PFSK-1 (cell line): Measurements from ENCODE around the gene LRRC63.

Experiments
- POLR2AphosphoS5 ChIP-seq: IDR thresholded peaks from 2 replicates; pipeline ENCODE4 v1.6.1; 2012; ENCODE audit warnings: low read depth, mild to moderate bottlenecking, control low read depth, low read length, moderate library complexity
- TAF1 ChIP-seq: IDR thresholded peaks from 2 replicates; pipeline ENCODE4 v1.6.1; 2012; ENCODE audit warnings: low read length, control low read depth, borderline replicate concordance; ENCODE audit not compliant: insufficient read depth
- TF ChIP-seq, protein P1 (sequence below), 2 experiments: IDR thresholded peaks; 2 replicates each; pipeline versions ENCODE4 v1.6.1 to v1.8.0; 2011 to 2012; ENCODE audit warnings: low read depth in 2 of 2, low read length in 2 of 2, control low read depth in 1 of 2, inconsistent platforms in 1 of 2, mild to moderate bottlenecking in 1 of 2, moderate library complexity in 1 of 2; ENCODE audit not compliant: insufficient read depth in 1 of 2

- TF ChIP-seq POLR2AphosphoS5 (no peak), TAF1 (no peak)
- TF ChIP-seq, protein P1, sequence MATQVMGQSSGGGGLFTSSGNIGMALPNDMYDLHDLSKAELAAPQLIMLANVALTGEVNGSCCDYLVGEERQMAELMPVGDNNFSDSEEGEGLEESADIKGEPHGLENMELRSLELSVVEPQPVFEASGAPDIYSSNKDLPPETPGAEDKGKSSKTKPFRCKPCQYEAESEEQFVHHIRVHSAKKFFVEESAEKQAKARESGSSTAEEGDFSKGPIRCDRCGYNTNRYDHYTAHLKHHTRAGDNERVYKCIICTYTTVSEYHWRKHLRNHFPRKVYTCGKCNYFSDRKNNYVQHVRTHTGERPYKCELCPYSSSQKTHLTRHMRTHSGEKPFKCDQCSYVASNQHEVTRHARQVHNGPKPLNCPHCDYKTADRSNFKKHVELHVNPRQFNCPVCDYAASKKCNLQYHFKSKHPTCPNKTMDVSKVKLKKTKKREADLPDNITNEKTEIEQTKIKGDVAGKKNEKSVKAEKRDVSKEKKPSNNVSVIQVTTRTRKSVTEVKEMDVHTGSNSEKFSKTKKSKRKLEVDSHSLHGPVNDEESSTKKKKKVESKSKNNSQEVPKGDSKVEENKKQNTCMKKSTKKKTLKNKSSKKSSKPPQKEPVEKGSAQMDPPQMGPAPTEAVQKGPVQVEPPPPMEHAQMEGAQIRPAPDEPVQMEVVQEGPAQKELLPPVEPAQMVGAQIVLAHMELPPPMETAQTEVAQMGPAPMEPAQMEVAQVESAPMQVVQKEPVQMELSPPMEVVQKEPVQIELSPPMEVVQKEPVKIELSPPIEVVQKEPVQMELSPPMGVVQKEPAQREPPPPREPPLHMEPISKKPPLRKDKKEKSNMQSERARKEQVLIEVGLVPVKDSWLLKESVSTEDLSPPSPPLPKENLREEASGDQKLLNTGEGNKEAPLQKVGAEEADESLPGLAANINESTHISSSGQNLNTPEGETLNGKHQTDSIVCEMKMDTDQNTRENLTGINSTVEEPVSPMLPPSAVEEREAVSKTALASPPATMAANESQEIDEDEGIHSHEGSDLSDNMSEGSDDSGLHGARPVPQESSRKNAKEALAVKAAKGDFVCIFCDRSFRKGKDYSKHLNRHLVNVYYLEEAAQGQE (IDR thresholded peaks at IDR 0.05; ENCODE audit: insufficient read depth in 1 of 2, low read depth in 2 of 2, low read length in 2 of 2), result no peak
Observed at GRCh38 chr13:46171217-46171616, 40.5 kb upstream of the LRRC63 start.
